K562 (cell line): Measurements from ENCODE around the gene KIF25. TPM values are rescaled to one million over a fixed set of nuclear protein-coding genes. Genes with fewer than 3 reads are reported as not detected.

Experiments used
- ATAC-seq: fragments of 200-7000 bp; cut with Tn5 transposase; 3 replicates; pipeline ENCODE4 v1.9.1; 2020; ENCODE audit warnings: moderate library complexity
- BruUV-seq: library from RNA; stranded (reverse); fragments of 400-500 nt; replicated peaks from 2 replicates; lab custom pipeline; 2021; lab: Mats Ljungman, UMichigan
- CTCF ChIA-PET: fragments of 300-600 bp; formaldehyde crosslinking; extraction: SDS; loops from one replicate; lab custom pipeline; 2021; ENCODE audit warnings: low intra/inter-chr PET ratio; lab: Yijun Ruan, JAX
- POLR2A ChIA-PET: fragments of 300-600, 350-650 bp; sonication (Branson Sonifier 250); formaldehyde crosslinking; extraction: SDS; loops from one replicate; lab custom pipeline; 2021; ENCODE audit warnings: antibody characterized with exemption, inconsistent platforms; lab: Yijun Ruan, JAX
- DNase-seq, 4 experiments: peaks; one replicate each; pipeline versions ENCODE4 v3.0.0 to v3.0.0-alpha.2; 2011 to 2018; ENCODE audit warnings: low spot score in 3 of 4, mixed read lengths in 3 of 4; ENCODE audit errors: extremely low read depth in 1 of 4
- FAIRE-seq: peaks from 2 replicates; lab custom pipeline; 2011; peaks lifted over from hg19 to GRCh38; lab: Jason Lieb, UNC
- H2AFZ ChIP-seq: 2 replicates; pipeline ENCODE4 v1.6.0; 2011; ENCODE audit warnings: low read depth, low read length, control low read depth, inconsistent platforms
- H3K27ac ChIP-seq: fragments of 200-600 bp; 3 replicates; pipeline ENCODE4 v1.8.0; 2011; ENCODE audit warnings: low read depth, mild to moderate bottlenecking, control low read depth, inconsistent platforms, low read length, moderate library complexity, mixed read lengths; ENCODE audit errors: extremely low read depth
- H3K27me3 ChIP-seq, 2 experiments: fragments of 300-600 bp in 1 of 2; 2 replicates in 1 of 2; 3 replicates in 1 of 2; pipeline versions ENCODE4 v1.6.0 to v1.8.0; 2011; ENCODE audit warnings: inconsistent platforms in 2 of 2, low read length in 2 of 2, mild to moderate bottlenecking in 1 of 2, mixed read lengths in 1 of 2, moderate library complexity in 1 of 2; ENCODE audit not compliant: control insufficient read depth in 2 of 2, insufficient read depth in 2 of 2
- H3K36me3 ChIP-seq: fragments of 300-600 bp; 3 replicates; pipeline ENCODE4 v1.8.0; 2011; ENCODE audit warnings: mild to moderate bottlenecking, low read length, inconsistent platforms; ENCODE audit not compliant: control insufficient read depth, insufficient read depth
- H3K4me1 ChIP-seq, 2 experiments: fragments of 200-600 bp in 1 of 2; replicated peaks in 1 of 2; 2 replicates in 1 of 2; 3 replicates in 1 of 2; pipeline versions ENCODE4 v1.5.1 to v1.8.0; 2011; ENCODE audit warnings: inconsistent platforms in 2 of 2, low read length in 2 of 2, mild to moderate bottlenecking in 1 of 2, mixed read lengths in 1 of 2, moderate library complexity in 1 of 2; ENCODE audit not compliant: control insufficient read depth in 2 of 2, insufficient read depth in 2 of 2
- H3K4me2 ChIP-seq: 2 replicates; pipeline ENCODE4 v1.6.1; 2011; ENCODE audit warnings: low read length, control low read depth, inconsistent platforms, mixed read lengths; ENCODE audit not compliant: insufficient read depth
- H3K4me3 ChIP-seq: fragments of 200-600 bp; sonication (generic), shearing (Covaris generic); 2 replicates; pipeline ENCODE4 v1.5.1; 2016; ENCODE audit warnings: control low read depth, inconsistent platforms
- H3K79me2 ChIP-seq: fragments of 200-600 bp; 3 replicates; pipeline ENCODE4 v1.8.0; 2011; ENCODE audit warnings: low read length, inconsistent platforms; ENCODE audit not compliant: control insufficient read depth, insufficient read depth
- H3K9ac ChIP-seq, 2 experiments: 2 replicates each; pipeline versions ENCODE4 v1.6.0 to v1.6.1; 2011; ENCODE audit warnings: low read depth in 2 of 2, low read length in 2 of 2, control low read depth in 1 of 2, inconsistent platforms in 1 of 2, mild to moderate bottlenecking in 1 of 2, mixed read lengths in 1 of 2; ENCODE audit not compliant: insufficient read depth in 1 of 2
- H3K9me1 ChIP-seq: one replicate; pipeline ENCODE4 v1.6.0; 2011; ENCODE audit warnings: inconsistent platforms, mild to moderate bottlenecking, low read length, moderate library complexity; ENCODE audit not compliant: control insufficient read depth, insufficient read depth
- H3K9me3 ChIP-seq: replicated peaks from 2 replicates; pipeline ENCODE4 v1.5.1; 2011; ENCODE audit warnings: low read depth, low read length, inconsistent platforms; ENCODE audit not compliant: control insufficient read depth, insufficient read depth
- H4K20me1 ChIP-seq: replicated peaks from 2 replicates; pipeline ENCODE4 v1.6.1; 2011; ENCODE audit warnings: low read length, inconsistent platforms, mixed read lengths; ENCODE audit not compliant: control insufficient read depth, insufficient read depth
- ATF7 ChIP-seq: fragments of 450-650 bp; IDR thresholded peaks from 2 replicates; pipeline ENCODE4 v1.7.1; 2014; ENCODE audit warnings: mild to moderate bottlenecking, moderate library complexity
- FOXJ2 ChIP-seq: fragments of 200-800 bp; sonication (Bioruptor generic); IDR thresholded peaks from 2 replicates; pipeline ENCODE4 v1.6.1; 2016; ENCODE audit warnings: missing genetic modification characterization, missing compliant biosample characterization
- KDM5B ChIP-seq: fragments of 200-600 bp; sonication (generic); IDR thresholded peaks from 2 replicates; pipeline ENCODE4 v1.6.1; 2012; ENCODE audit warnings: low read depth, mild to moderate bottlenecking, moderate library complexity, low read length, control low read depth, inconsistent platforms; ENCODE audit not compliant: insufficient replicate concordance
- MAFK ChIP-seq: IDR thresholded peaks from 2 replicates; pipeline ENCODE4 v1.6.1; 2011; ENCODE audit warnings: low read length, improper control_type of control experiment
- PCBP2 ChIP-seq: fragments of 200-400 bp; formaldehyde crosslinking; IDR thresholded peaks from 2 replicates; pipeline ENCODE4 v1.6.1; 2018; ENCODE audit warnings: low read length, low read depth, mild to moderate bottlenecking, moderate library complexity; ENCODE audit not compliant: poor library complexity, severe bottlenecking
- POLR2B ChIP-seq: fragments of 450-650 bp; IDR thresholded peaks from 2 replicates; pipeline ENCODE4 v1.6.1; 2018; ENCODE audit warnings: low read depth; ENCODE audit not compliant: partially characterized antibody
- POLR3G ChIP-seq: IDR thresholded peaks from 2 replicates; pipeline ENCODE4 v1.6.1; 2011; ENCODE audit not compliant: insufficient read length, insufficient replicate concordance; ENCODE audit errors: extremely low read depth
- ZNF175 ChIP-seq: fragments of 200-800 bp; sonication (Bioruptor generic); IDR thresholded peaks from 2 replicates; pipeline ENCODE4 v1.6.1; 2016; ENCODE audit warnings: low read depth, mild to moderate bottlenecking, missing genetic modification characterization, missing compliant biosample characterization
- ZNF232 ChIP-seq: sonication (generic); formaldehyde crosslinking; IDR thresholded peaks from 2 replicates; pipeline ENCODE4 v1.8.0; 2022; ENCODE audit warnings: mild to moderate bottlenecking, missing genetic modification reagents
- WGBS: fragments of 100-300 bp; shearing (Covaris generic); methylation state at CpG from one replicate; pipeline ENCODE4 v1.1.6; 2016; ENCODE audit warnings: low coverage, mixed read lengths; ENCODE audit not compliant: insufficient coverage; ENCODE audit errors: missing lambda C conversion rate; 5-methylcytosine and 5-hydroxymethylcytosine counted together
- in situ Hi-C: fragments of 300-500 bp; cut with MboI; formaldehyde crosslinking; loops from 4 replicates; pipeline ENCODE4 v1.15.0; 2018; ENCODE audit warnings: inconsistent platforms, mixed read lengths
- intact Hi-C: fragments of 100-400 bp; cut with micrococcal nuclease; formaldehyde crosslinking; loops from 2 replicates; pipeline ENCODE4 v1.14.2; 2022
- polyA plus RNA-seq, 8 experiments: library from polyadenylated mRNA; depleted of rRNA in 4 of 8; stranded (reverse) in 5 of 8; unstranded in 3 of 8; fragments of >200 nt; fragmentation: Nextera tagmentation in 2 of 8; fragmentation: Illumina TruSeq in 1 of 8; extraction: Ambion mirVana in 2 of 8; extraction: Trizol in 1 of 8; gene quantifications; 2 replicates each; pipeline versions ENCODE4 v1.2.1 to v1.2.3, GENCODE V29; 2011 to 2014; ENCODE audit warnings: inconsistent platforms in 1 of 8, missing spikeins in 1 of 8
- total RNA-seq, 7 experiments: library from RNA; depleted of rRNA in 6 of 7; stranded (reverse); fragments of >200 nt in 6 of 7; fragmentation: Illumina TruSeq in 2 of 7; extraction: Trizol in 2 of 7; gene quantifications; 2 replicates each; pipeline versions ENCODE4 v1.2.1 to v1.2.3, GENCODE V29; 2011 to 2021; ENCODE audit warnings: low replicate concordance in 1 of 7
- TF ChIP-seq, protein P1 (sequence below): fragments of 450-650 bp; IDR thresholded peaks from 2 replicates; pipeline ENCODE4 v1.6.1; 2016

Gene KIF25
- total and polyA plus RNA-seq, 9 of the 15 experiments (the other 6 are each of a cell fraction or from before 2014, with no cell fraction given), result 0.04 to 0.49 (median 0.23) TPM; not detected in 5

GRCh38 chr6:168053957-168054471, 56.5 kb downstream of the KIF25 start (continued):
- no peak for TF ChIP-seq FOXJ2
- TF ChIP-seq ATF7, result no peak
- TF ChIP-seq POLR3G, result no peak
- no peak for TF ChIP-seq ZNF232 (CRISPR knock-in tag)
- TF ChIP-seq KDM5B, result no peak
- no peak for TF ChIP-seq MAFK

GRCh38 chr6:168054765-168055560, 57.5 kb downstream of the KIF25 start:
- Histone ChIP-seq H3K27me3 (peaks cover 49 to 95% of the 10 kb centered on the region in 2 experiments; a peak in 4 of 5 replicates), H3K36me3 (no peaks in the 10 kb centered on the region), H4K20me1 (peaks cover 35% of the 10 kb centered on the region), H3K9me3 (no peaks in the 10 kb centered on the region), H2AFZ (no peak overlapping the region), H3K27ac (no peak overlapping the region), H3K79me2 (no peaks in the 10 kb centered on the region), H3K4me2 (no peak overlapping the region), H3K4me1 (peaks cover 0 to 29% of the 10 kb centered on the region in 2 experiments; a peak in 1 of 5 replicates), H3K9ac (no peak overlapping the region), H3K4me3 (no peak overlapping the region), H3K9me1 (no peaks in the 10 kb centered on the region)
- ChIA-PET CTCF (no interaction called here), POLR2A (interaction anchor here (0.6 kb wide), 2 partner anchors 23 to 698 kb away, joined by 3 read pairs; no protein-coding TSS in a partner anchor)
- in situ Hi-C loops, result no loop called here
- no peak for DNase-seq
- no peak for ATAC-seq
- BruUV-seq, result no TSS peak
- 1% methylated on average over 17 of the region's 18 CpGs for WGBS
- no peak for FAIRE-seq
- intact Hi-C loops, result no loop called here
- TF ChIP-seq POLR2B, result no peak
- TF ChIP-seq, protein P1, sequence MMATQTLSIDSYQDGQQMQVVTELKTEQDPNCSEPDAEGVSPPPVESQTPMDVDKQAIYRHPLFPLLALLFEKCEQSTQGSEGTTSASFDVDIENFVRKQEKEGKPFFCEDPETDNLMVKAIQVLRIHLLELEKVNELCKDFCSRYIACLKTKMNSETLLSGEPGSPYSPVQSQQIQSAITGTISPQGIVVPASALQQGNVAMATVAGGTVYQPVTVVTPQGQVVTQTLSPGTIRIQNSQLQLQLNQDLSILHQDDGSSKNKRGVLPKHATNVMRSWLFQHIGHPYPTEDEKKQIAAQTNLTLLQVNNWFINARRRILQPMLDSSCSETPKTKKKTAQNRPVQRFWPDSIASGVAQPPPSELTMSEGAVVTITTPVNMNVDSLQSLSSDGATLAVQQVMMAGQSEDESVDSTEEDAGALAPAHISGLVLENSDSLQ, result no peak
- TF ChIP-seq ZNF175 (CRISPR knock-in tag), result no peak
- no peak for TF ChIP-seq PCBP2
